GM19324 (cell line): ENCODE data around the gene PLEKHG4B.

ENCODE experiments used
- ATAC-seq: cut with Tn5 transposase; IDR thresholded peaks from one replicate; pipeline ENCODE4 v1.9.1; 2021; ENCODE audit warnings: mild to moderate bottlenecking, moderate library complexity; ENCODE audit not compliant: unreplicated experiment, low FRiP score

PLEKHG4B gene

DNA sequence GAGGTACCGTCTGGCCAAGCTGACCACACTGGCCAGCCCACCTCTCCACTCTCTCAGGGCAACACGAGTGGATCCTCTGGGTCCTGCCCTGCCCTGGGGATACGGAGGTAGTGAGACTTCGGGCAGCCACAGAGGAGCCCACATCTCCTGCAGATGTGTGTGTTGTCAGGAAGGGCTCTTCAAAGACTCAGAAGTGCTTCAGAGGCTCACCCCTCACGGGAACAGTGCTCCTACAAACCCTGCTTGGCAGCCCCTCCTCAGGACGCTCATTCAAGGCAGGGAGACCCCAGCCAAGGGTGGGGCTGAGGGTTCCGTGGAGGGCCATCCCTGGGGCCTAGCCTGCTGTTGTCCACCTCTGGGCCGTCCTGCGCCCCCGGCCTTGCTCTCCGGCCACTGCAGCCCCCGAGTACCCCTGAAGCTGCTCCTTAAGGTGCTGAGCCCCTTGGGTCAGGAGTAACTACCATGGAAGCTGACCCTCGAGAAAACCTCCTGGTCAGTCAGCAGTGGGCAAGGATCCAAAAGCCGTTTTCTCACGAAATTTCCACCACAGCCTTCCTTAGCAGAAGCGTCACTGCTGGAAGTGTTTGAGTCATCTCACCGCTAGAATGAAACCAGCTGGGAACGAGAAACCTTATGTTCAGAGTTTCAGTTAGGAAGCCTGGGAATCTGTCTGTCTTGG, 76.2 kb downstream of the PLEKHG4B start:
- no peak for ATAC-seq

DNA sequence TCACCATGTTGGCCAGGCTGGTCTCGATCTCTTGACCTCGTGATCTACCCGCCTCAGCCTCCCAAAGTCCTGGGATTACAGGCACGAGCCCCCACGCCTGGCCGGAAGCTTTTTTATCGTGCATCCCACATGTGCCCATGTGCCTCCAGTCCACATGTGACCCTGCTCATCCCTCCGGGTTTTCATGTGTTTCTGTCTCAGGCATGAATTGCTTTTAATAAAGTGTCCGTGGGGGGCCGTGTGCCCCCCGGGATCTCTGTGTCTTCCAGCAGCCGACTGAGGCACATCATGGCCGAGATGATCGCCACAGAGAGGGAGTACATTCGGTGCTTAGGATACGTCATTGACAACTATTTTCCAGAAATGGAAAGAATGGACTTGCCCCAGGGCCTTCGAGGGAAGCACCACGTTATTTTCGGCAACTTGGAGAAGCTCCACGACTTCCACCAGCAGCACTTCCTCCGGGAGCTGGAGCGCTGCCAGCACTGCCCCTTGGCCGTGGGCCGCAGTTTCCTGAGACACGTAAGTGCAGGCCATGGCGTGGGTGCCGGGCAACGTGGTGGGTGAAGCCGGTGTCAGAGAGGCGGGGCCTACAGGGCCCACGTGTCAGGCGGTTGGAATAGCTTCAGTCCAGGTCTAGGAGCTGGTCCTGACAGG, 77.2 kb downstream of the PLEKHG4B start:
- no peak for ATAC-seq

DNA sequence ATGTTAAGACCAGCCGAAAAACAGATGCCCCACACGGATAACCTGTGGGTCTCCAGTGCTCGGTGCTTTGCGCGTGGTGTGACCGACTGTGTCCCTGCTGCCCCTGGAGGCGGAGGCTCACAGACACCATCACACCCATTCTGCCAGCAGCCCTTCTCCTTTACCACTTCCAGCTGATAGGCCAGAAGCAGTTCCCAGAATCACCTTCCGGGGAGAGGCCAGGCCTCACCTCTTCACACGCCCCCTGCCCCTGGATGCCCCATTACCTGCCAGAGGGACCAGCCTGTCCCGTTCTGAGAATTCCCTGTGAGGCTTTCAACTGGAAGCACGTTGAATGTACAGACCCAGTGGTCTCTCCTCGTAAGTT, 77.7 kb downstream of the PLEKHG4B start:
- ATAC-seq, result no peak

DNA sequence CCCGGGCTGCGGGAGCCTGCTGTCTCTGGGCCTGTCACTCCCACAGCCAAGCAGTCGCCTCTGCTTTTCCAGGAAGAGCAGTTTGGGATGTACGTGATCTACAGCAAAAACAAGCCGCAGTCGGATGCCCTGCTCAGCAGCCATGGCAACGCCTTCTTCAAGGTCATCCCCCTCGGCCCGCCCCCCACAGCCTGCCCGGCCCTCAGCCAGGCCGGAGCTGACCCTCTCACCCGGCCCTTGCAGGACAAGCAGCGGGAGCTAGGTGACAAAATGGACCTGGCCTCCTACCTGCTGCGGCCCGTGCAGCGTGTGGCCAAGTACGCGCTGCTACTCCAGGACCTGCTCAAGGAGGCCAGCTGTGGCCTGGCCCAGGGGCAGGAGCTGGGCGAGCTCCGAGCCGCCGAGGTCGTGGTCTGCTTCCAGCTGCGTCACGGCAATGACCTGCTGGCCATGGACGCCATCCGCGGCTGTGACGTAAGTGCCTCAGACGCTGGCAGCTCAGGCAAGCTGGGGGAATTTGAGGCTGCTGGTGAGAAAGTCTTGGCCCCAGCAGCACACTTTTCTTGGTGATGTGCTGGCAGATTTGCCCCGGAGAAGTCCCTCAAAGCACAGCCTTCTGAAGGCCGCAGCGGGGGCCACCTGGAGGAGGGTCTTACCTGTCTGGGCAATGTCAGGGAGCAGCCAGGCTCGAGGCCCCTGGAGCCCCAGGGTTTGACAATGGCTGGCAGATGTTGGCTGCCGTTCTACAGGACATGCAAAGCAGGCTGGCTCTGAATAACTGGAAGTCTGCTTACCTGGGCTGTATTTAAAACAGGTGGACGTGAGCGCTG, 79.2 kb downstream of the PLEKHG4B start:
- no peak for ATAC-seq

DNA sequence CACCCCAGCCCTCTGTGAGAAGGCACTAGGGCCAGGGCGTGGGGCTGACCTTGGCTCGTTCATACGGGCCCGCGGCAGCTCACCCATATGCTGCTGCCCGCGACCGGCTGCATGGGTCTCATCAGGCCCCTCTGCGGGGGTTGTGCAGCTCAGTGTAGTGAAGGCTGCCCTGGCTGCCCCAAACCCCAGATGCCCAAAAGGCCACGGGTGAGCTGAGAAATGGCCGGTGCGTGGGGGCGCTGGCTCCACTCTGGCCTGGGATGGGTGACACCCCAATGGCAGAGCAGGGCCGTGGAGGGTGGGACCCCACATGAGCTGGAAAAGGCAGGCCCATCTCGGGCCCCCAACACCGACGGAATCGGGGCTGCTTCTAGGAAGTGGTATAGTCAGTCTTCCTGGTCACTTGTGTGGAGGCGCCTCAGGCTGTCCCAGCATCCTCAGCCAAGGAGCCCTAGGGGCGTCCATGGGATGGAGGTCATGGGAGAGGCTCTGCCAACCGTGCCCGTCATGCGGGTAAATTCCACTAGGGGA, 79.9 kb downstream of the PLEKHG4B start:
- no peak for ATAC-seq

DNA sequence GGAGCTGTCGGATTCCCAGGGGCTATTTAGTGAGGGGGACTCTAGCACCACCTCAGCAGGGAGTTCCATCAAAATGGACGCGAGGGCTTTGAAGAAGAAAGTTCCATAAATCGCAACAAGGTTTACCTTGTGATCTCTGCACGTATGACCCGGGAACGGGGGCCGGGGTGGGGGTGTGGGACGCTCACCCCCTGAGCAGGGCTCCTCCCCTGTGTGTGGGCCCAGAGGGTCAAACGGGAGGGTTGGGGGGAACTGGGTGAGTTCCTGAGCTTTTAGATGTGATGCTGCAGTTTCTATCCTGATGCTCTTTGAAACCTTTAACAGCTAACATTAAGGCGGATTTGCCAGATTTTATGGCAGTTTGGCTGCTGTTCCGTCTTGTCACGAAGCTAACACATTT, 80.5 kb downstream of the PLEKHG4B start:
- ATAC-seq, result no peak

DNA sequence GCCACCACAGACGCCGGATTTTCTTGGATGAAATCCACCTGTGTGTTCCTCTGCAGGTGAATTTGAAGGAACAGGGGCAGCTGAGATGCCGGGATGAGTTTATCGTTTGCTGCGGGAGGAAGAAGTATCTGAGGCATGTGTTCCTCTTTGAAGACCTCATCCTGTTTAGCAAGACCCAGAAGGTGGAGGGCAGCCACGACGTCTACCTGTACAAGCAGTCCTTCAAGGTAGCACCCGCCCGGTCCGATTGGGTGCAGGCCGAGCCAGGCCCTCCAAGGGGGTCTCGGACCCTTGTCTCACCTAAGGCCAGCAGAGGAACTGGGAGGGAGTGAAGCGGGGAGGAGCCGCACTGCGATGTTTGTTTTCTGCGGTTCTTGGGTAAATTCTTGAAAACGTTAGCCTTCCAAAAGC, 80.9 kb downstream of the PLEKHG4B start:
- ATAC-seq, result no peak

DNA sequence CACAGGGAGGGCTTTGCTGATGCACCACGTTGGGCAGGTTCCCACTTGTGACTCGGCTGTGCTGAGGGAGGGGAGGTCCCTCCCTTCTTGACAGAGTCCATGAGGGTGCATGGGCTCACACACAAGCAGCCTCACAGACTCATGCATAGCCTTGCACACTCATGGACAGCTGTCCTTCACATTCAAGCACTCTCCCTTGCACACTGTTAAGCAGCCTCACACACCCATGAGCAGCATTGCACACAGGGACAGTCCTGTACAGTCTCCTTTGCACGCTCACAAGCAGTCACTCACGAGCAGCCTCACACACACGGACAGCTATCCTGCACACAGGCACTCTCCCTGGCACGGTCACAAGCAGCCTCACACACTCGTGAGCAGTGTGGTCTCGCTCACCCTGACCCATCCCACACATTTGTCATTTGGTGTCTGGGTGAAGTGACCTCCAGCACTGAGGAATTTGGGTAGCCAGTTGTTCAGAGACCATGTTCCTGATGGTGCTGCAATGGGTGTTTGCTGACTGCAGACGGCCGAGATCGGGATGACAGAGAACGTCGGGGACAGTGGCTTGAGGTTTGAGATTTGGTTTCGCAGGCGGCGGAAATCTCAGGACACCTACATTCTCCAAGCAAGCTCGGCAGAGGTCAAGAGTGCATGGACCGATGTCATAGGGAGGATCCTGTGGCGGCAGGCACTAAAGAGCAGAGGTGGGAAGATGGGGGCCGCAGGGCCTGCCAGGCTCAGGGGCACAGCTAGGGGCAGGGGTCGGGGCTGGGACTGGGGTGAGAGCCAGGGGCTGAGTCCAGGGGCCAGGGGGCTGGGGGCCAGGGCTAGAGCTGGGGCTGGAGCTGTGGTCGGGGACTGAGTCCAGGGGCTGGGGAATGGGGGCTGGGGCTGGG, 81.7 kb downstream of the PLEKHG4B start:
- no peak for ATAC-seq

DNA sequence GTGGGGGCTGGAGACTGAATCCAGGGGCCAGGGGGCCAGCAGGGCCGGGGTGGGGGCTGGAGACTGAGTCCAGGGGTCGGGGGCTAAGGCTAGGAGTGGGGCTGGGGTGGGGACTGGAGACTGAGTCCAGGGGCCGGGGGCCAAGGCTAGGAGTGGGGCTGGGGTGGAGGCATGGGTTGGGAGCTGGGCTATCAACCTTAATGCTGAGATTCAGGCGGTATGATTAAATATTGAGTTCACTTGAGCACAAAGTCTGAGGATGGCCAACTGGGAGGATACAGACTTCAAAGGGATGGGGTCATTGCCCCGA, 82.3 kb downstream of the PLEKHG4B start:
- no peak for ATAC-seq

DNA sequence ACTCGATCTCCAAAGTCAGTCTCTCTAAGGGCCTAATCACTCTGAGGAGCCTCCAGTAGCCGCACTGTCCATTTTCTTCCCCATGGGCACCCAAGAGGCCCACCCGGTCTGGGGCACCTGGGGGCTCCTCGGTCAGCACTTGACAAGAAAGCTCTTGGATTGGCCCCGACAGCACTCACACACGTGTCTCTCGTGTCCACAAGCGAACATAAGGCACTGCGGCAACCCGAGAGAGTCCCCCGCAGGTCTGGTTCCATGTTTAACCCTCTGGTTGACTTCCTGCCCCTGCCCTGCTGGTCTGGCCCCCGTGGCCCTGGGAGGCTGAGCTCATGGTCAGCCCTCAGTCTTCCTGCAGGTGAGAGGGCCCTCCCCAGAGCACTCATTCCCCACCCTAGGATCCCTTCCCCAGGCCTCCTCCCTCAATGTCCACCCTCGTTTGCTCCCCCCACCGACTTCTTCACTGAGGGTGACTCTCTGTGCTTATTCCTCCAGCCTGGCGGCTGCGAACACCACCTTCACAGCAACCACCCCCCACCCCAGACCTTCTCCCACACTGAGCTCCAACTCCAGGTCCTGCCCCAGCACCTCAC, 83.0 kb downstream of the PLEKHG4B start:
- ATAC-seq, result no peak

DNA sequence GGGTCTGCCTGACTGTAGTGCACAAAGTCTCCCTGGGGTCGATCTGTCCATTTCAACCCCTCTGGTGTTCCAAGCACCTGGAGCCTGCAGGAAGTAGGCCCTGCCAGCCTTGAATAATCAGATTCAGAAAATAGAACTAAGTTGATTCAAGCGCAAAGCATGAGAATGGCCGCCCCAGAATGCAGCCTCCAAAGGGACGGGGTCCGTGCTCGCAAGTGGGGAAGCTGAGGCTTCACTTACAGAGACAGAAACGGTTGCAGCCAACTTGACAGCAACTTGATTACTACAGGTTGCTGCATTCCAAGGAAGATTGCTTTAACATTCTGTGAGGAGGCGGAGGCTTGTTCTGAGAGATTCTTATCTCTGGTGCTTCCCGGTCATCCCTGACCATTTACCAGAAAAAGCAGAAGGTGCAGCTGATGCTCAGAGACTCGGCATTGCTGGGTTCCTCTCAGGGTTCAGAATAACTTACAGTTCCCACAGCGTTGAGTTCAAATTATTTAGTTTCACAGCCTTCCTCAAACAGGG, 84.4 kb downstream of the PLEKHG4B start:
- no peak for ATAC-seq

DNA sequence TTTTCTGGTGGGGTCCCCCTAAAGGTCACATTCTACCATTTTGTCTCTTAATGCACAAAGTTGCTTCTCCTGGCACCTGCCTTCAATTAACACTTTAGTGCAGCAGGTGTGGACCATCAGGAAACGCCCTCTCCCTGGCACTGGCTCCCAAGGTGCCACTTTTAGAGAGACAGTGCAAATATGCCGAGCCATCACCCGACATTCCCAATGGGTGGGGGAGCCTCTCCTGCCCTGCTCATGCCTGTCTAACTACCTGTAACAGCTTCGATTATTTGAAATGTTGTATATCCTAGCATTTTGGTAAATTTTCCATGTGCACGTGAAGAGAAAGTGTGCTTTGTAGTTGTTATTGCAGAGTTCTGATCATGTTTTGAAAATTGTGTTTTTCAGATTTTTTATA, 86.1 kb downstream of the PLEKHG4B start:
- no peak for ATAC-seq

DNA sequence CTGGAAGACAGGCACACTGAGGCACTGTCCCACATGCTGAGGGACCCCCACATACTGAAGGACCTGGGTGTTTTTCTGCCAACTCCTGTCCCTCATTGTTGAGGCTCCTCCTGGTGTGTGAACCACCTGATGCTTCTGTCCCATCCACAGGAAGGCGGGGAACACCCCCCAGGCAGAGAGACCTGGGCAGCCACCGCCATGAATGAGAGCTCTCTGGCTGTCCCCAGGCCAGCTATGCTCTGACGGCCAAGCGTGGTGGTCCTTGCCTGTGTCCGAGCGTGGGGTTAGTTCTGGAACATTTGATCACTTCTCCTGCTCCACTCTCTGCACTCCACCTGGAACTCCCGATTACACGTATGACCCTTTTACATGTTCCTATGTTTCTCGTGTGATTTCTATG, 87.4 kb downstream of the PLEKHG4B start:
- no peak for ATAC-seq

DNA sequence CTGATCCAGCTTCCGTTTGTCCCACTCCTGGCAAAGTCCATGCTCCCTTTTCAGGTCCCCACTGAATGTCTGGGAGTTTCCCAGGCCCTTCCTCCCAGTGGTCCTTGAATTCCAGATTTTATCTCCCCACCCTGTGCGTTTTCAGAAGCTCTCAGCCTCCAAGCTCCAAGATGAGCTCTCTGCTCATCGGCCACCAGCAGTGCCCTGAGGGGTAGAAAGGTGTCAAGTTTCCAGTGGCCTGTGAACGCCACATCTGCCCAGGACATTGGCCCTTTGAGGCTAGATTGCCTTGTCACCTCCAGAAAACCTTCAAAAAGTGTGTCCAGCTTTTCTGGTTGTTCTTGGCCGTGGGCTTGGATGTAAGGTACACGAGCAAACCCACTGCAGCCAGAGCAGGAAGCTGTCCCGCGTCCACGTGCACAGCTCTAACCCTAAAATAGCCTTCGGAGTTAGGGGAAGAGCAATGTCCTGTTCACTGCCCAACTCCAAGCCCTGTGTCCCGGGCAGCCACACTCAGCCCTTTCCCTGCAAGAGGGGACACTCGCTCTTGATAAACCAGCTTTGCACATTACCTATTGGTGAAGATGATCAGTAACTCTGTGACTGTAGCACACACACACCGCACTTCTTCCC, 88.4 kb downstream of the PLEKHG4B start:
- no peak for ATAC-seq

DNA sequence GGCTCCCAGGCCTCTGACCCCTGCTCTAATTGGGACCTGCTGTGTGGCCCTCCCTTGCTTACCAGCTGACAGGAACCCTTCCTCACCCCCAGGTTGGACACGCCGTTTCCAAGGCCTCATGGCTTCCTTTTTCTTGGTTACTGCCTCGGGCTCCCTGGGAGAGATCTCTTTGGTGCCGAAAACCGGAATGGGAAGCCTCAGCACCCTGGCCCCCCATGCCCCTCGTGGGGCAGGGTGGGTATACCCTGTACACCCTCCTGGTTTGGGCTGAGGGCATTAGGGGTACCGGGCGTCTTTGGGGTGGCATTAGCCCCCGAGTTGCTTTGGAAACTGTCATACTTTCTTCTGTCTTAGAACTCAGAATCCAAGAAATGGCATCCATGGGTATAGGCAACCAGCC, 89.2 kb downstream of the PLEKHG4B start:
- ATAC-seq, result no peak

DNA sequence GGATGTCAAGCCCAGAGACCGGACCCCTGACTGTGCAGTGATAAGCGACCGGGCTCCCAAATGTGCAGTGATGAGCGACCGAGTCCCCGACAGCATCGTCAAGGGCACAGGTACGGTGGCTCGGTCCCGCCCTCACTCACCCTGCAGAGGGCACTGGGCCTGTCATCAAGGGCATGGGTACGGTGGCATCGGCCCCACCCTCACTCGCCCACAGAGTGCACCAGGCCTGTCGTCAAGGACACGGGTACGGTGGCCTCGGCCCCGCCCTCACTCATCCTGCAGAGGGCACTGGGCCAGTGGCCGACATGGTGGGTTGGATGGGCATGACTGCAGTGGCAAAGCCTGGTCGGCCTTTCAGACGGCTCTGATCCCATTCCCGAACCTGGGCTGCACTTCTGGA, 89.6 kb downstream of the PLEKHG4B start:
- no peak for ATAC-seq

DNA sequence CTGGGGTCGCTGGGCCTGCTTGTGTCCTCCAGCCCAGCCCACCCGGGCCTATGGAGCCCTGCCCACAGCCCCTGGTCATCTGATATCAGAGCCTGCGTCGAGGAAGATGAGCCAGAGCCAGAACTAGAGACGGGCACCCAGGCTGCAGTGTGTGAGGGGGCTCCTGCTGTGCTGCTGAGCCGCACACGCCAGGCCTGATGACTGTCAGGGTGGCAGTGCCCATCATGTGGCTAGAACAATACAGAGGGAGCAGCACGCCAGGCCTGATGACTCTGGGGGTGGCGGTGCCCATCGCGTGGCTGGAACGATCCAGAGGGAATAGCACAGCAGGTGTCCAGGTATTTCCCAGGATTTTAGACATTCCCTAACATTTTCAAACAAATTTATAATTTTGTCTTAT, 90.2 kb downstream of the PLEKHG4B start:
- ATAC-seq, result no peak

DNA sequence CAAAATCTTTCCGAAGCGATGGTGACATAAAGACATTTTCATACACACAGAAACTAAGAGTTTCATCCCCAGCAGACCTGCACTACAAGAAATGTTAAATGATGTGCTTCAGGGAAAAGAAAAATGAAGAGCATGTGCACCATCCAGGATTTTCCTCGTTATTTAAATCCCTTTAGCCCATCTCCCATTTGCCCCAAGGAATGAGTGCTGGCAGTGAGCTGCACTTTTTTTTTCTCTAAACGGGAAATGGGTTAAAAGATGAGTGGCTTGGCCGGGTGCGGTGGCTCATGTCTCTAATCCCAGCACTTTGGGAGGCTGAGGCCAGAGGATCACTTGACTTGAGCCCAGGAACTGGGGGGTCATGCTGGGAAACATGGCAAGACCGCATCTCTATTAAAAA, 92.5 kb downstream of the PLEKHG4B start:
- no peak for ATAC-seq
